Mucosa of descending colon (tissue), 3 donors: ENCODE data around the gene ANO10. TPM values are rescaled to one million over a fixed set of nuclear protein-coding genes. Genes with fewer than 3 reads are reported as not detected.
"Not testable (repeated sequence)": the region's sequence is repeated elsewhere in the genome, so short reads cannot be mapped to it uniquely, and the experiment has no call there.

Source experiments
- ATAC-seq: fragments of 200-7000 bp; cut with Tn5 transposase; one replicate; pipeline ENCODE4 v1.9.1; 2020; ENCODE audit warnings: mild to moderate bottlenecking, moderate library complexity
- DNase-seq, 3 donors: peaks; one replicate each; pipeline ENCODE4 v3.0.0-alpha.2; 2020
- H3K36me3 ChIP-seq: fragments of 200-600 bp; one replicate; pipeline ENCODE4 v1.8.0; 2021; ENCODE audit warnings: low read depth, mild to moderate bottlenecking
- H3K4me1 ChIP-seq: fragments of 200-600 bp; one replicate; pipeline ENCODE4 v1.8.0; 2021; ENCODE audit warnings: low read depth, mild to moderate bottlenecking
- H3K4me3 ChIP-seq: fragments of 200-600 bp; one replicate; pipeline ENCODE4 v1.8.0; 2021; ENCODE audit warnings: mild to moderate bottlenecking
- H3K9me3 ChIP-seq: fragments of 200-600 bp; one replicate; pipeline ENCODE4 v1.8.0; 2021; ENCODE audit warnings: mild to moderate bottlenecking
- intact Hi-C, 2 donors: fragments of 100-400 bp; cut with DNase I in 1 of 2; cut with micrococcal nuclease in 1 of 2; formaldehyde crosslinking; loops; one replicate each; pipeline versions ENCODE4 v1.11.0 to v1.11.1; 2022; cut with DNase I, micrococcal nuclease
- total RNA-seq, 3 donors: library from RNA; stranded (reverse); fragmentation: NEBNext Ultra II Directional in 2 of 3; extraction: Animal tissue kit (Norgen Biotek cat#: 25700) in 2 of 3; gene quantifications; one replicate each; pipeline versions ENCODE4 v1.2.1 to v1.2.4, GENCODE V29; 2021 to 2023
- TF ChIP-seq, protein P1 (sequence below): fragments of 200-600 bp; IDR thresholded peaks from one replicate; pipeline ENCODE4 v1.8.0; 2022; ENCODE audit warnings: antibody characterized with exemption, mild to moderate bottlenecking
- donor health status: DM: no; HTN: no; CAD: no; lungs with moderate emphysema.
- donor health status: DM: no; HTN: no; CAD: no.
- donor health status: DM: no; HTN: yes; CAD: no.

The ANO10 gene
- total RNA-seq, 3 donors from 2014 or later, result 46.6 to 100.0 (median 64.1) TPM

DNA sequence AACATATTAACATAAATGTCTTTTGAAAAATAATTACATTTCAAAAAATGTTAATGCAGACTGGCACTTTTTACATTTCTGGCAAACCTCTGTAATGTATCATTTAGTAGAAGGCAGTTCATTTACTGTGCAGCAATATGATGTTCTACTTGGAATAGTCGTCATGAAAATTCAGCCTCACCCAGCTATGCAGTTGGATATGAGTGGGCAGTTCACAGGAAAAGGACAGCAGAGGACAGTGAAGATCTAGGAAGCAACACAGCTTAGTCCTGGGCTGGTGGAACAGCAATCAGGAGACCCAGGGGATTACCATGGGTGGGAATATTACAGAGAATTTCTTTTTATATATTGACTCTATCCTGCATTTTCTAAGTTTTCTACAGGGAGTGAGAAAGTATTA lies 63.6 kb downstream of the ANO10 start:
- Histone ChIP-seq H3K9me3 (no peaks in the 10 kb centered on the region), H3K36me3 (no peaks in the 10 kb centered on the region), H3K4me1 (no peaks in the 10 kb centered on the region), H3K4me3 (no peak overlapping the region)
- TF ChIP-seq, protein P1, sequence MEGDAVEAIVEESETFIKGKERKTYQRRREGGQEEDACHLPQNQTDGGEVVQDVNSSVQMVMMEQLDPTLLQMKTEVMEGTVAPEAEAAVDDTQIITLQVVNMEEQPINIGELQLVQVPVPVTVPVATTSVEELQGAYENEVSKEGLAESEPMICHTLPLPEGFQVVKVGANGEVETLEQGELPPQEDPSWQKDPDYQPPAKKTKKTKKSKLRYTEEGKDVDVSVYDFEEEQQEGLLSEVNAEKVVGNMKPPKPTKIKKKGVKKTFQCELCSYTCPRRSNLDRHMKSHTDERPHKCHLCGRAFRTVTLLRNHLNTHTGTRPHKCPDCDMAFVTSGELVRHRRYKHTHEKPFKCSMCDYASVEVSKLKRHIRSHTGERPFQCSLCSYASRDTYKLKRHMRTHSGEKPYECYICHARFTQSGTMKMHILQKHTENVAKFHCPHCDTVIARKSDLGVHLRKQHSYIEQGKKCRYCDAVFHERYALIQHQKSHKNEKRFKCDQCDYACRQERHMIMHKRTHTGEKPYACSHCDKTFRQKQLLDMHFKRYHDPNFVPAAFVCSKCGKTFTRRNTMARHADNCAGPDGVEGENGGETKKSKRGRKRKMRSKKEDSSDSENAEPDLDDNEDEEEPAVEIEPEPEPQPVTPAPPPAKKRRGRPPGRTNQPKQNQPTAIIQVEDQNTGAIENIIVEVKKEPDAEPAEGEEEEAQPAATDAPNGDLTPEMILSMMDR, result no peak
- ATAC-seq (no peak), DNase-seq (no peak)
- intact Hi-C loops, result no loop called here

DNA sequence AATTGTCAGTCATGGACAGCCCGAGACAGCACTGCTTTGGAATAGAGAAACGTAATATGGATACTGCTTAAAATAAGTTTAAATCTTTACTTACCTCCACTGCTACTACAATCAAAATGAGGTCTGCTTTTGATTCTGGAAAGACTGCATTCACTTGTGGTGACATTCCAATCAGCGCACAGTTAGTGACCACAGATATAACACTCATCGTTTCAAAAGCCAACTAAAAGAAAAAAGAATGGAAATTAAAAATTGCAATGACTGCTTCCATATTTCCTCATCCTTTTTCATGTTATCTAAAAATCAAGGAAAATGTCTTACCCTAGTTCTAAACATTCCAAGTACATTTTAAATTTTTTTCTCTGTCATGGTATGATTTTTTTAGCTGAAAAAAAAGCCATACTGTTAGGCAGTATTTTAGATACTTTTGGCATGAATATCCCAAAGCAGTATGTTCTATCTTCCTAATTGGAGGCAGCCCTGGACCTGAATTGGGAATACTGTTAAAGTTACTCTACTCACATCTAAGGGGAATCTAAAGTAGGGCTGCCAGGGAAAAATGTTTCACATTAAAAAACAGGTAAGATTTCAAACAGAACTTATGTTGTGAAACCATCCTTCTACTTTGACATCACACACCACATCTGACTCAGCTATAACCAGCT lies 72.1 kb downstream of the ANO10 start:
- H3K36me3 ChIP-seq, result no peaks in the 10 kb centered on the region
- DNase-seq (no peak), ATAC-seq (no peak)
- H3K9me3 ChIP-seq, result no peaks in the 10 kb centered on the region
- TF ChIP-seq, protein P1, result no peak
- no peak overlapping the region for H3K4me3 ChIP-seq
- intact Hi-C loops, result loop anchor here in 1 of 2 donors (10.0 kb wide), 2 partner anchors 85 to 645 kb away; no protein-coding TSS in a partner anchor
- H3K4me1 ChIP-seq, result no peaks in the 10 kb centered on the region

DNA sequence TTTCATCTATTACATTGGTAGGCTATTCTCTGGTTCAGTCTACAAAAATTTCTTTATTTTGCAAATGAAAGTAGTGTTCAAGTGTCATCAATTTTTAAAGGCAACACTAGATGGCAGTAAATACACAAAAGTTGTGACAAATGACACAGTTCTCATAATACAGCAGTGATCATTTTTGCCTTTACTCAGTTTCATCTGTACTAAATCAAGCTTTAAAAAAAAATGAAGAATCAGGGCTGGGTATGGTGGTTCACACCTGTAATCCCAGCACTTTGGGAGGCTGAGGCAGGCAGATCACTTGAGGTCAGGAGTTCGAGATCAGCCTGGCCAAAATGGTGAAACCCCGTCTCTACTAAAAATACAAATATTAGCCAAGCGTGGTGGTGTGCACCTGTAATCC lies 77.5 kb downstream of the ANO10 start:
- H3K36me3 ChIP-seq, H3K4me1 ChIP-seq, DNase-seq, H3K9me3 ChIP-seq, H3K4me3 ChIP-seq: not testable (repeated sequence)
- ATAC-seq, result peak; percentile 67
- intact Hi-C loops, result loop anchor here in 1 of 2 donors (10.0 kb wide), 2 partner anchors 91 to 651 kb away; no protein-coding TSS in a partner anchor

DNA sequence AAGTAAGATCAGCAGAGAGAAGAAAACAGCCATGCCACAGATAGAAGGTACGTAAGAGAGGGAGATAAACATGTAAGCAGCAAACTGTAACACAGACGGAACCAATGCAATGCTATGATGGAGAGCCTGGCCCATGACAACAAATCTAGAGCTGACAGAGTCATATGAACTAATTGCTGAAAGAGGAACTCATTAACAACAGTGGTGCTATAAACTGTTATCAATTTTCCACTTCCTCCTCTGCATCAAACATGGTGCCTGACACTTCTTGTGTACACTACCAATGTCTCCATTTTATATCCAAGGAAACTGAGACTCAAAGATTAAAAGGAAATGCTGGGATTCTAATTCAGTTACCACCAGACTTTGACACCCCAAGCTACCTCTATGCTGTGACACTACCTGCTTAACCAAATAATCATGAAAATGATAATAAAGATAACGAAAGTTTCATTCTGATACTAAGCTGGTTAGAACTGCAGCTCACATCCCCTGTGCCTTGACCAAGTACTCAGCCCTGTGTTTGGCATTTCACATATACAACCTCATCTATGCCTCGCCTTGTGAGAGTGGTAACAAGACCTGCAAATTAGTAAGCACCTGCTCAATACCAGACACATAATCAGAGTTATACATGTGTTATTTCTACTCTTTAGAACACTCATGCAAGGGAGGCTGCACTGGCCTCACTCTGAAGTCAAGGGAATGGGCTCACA lies 79.3 kb downstream of the ANO10 start:
- no peaks in the 10 kb centered on the region for H3K9me3 ChIP-seq
- intact Hi-C loops, result loop anchor here in 1 of 2 donors (10.0 kb wide), 2 partner anchors 92 to 652 kb away; no protein-coding TSS in a partner anchor
- H3K4me3 ChIP-seq, result no peak overlapping the region
- no peaks in the 10 kb centered on the region for H3K36me3 ChIP-seq
- ATAC-seq (peak; percentile 28), DNase-seq (no peak)
- TF ChIP-seq, protein P1, result no peak
- H3K4me1 ChIP-seq, result no peaks in the 10 kb centered on the region

DNA sequence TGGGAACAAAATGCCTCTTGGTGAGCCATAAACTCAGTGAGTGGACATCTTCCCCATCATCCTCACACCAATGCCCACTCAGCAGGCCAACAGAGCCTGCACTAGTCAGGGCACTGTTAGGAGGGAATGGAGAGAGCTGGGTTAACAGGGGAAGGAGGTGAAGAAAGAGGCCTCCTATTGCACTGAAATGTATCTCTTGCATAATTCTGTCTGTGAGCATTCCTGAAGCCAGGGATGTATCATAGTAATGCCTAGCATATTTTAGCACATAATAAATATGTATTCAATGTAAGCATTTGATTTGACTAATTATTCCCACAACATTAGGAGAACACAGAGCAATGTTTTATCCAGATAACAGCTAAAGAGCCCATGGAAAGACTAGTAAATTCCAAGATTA lies 81.2 kb downstream of the ANO10 start:
- DNase-seq (no peak), ATAC-seq (no peak)
- TF ChIP-seq, protein P1, result no peak
- intact Hi-C loops, result loop anchor here in 1 of 2 donors (10.0 kb wide), 2 partner anchors 94 to 654 kb away; no protein-coding TSS in a partner anchor
- Histone ChIP-seq H3K36me3 (no peaks in the 10 kb centered on the region), H3K4me1 (no peaks in the 10 kb centered on the region), H3K9me3 (no peaks in the 10 kb centered on the region), H3K4me3 (no peak overlapping the region)

DNA sequence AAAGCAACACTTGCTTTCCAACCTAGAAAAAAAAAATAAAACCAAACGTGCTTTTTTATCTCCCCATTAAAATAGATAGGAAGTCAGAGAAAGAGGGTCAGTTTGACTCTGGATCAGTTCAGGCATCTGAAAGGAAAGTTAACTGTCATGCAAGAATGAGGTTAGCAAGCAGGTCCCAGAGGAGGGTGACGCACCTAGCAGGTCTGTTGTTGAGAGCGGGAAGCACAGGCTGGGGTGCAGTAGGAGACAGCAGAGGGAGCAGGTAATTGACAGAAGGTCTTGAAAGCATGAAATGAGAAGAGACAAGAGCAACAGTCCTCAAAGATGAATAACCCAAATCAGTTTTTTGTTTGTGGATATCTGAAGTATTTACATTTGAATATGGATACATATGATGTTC lies 82.5 kb downstream of the ANO10 start:
- Histone ChIP-seq H3K9me3 (no peaks in the 10 kb centered on the region), H3K4me3 (no peak overlapping the region), H3K36me3 (no peaks in the 10 kb centered on the region), H3K4me1 (no peaks in the 10 kb centered on the region)
- DNase-seq (no peak), ATAC-seq (no peak)
- TF ChIP-seq, protein P1, result no peak
- intact Hi-C loops, result loop anchor here in 1 of 2 donors (10.0 kb wide), 1 partner anchor 655 kb away; no protein-coding TSS in a partner anchor
